Gastrocnemius medialis (tissue), 4 donors: ENCODE results near the gene POMT2.

ENCODE experiments used
- POLR2A ChIP-seq, 2 donors: fragments of 450-650 bp; IDR thresholded peaks; one replicate each; pipeline ENCODE4 v1.6.1; 2017; ENCODE audit warnings: antibody characterized with exemption in 2 of 2, mild to moderate bottlenecking in 2 of 2, moderate library complexity in 2 of 2
- TF ChIP-seq, protein P1 (sequence below), 5 experiments: fragments of 450-650 bp in 3 of 5; fragments of 200-600 bp in 2 of 5; sonication (generic) in 2 of 5; IDR thresholded peaks in 4 of 5; conservative IDR thresholded peaks in 1 of 5; 1 replicate in 4 of 5; 2 replicates in 1 of 5; pipeline ENCODE4 v1.5.1; 2016 to 2019; ENCODE audit warnings: antibody characterized with exemption in 5 of 5, mild to moderate bottlenecking in 3 of 5, moderate library complexity in 3 of 5

DNA sequence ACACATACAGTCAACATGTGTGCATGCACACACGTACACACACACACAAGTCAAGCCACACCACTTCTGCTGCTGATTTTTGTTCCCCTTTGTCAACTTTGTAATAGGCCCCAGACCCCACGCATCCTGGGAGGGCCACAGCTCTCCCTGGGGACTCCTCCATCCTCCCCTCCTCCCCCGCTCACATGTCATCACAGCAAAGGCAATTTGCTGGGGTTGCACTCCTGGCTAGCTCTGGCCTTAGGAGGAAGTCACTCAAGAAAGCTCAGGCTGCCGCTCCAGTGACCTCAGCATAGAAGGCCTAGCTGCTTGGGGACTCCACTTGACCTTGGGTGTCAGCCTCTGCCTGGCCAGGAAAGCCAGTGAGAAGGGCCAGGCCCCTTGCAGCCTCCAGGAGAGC lies 76.8 kb downstream of the POMT2 start:
- TF ChIP-seq, protein P1, sequence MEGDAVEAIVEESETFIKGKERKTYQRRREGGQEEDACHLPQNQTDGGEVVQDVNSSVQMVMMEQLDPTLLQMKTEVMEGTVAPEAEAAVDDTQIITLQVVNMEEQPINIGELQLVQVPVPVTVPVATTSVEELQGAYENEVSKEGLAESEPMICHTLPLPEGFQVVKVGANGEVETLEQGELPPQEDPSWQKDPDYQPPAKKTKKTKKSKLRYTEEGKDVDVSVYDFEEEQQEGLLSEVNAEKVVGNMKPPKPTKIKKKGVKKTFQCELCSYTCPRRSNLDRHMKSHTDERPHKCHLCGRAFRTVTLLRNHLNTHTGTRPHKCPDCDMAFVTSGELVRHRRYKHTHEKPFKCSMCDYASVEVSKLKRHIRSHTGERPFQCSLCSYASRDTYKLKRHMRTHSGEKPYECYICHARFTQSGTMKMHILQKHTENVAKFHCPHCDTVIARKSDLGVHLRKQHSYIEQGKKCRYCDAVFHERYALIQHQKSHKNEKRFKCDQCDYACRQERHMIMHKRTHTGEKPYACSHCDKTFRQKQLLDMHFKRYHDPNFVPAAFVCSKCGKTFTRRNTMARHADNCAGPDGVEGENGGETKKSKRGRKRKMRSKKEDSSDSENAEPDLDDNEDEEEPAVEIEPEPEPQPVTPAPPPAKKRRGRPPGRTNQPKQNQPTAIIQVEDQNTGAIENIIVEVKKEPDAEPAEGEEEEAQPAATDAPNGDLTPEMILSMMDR (IDR thresholded peaks at IDR 0.05 in 4 of 5, conservative IDR thresholded peaks at IDR 0.05 in 1 of 5) = no peak
- TF ChIP-seq POLR2A (IDR thresholded peaks at IDR 0.05) = no peak
